NCI-H1417 (cell line): ENCODE results near the gene SIGLEC6.

ENCODE experiments used
- DNase-seq, 3 experiments: peaks; one replicate each; lab custom pipeline; 2025; lab: John Stamatoyannopoulos, UW

The SIGLEC6 gene

GRCh38 chr19:51531349-51532315, at the start of gene SIGLEC6:
Gene SIGLEC6 (minus strand): TSS chr19:51531670. CDS start chr19:51531648, 22 bp downstream.
- DNase-seq = no peak

GRCh38 chr19:51576850-51577249, 45.4 kb upstream of the SIGLEC6 start:
- no peak for DNase-seq

- no peak for DNase-seq
Observed at GRCh38 chr19:51573331-51573730, 41.9 kb upstream of the SIGLEC6 start.

GRCh38 chr19:51572908-51573307, 41.4 kb upstream of the SIGLEC6 start:
- DNase-seq = no peak

- no peak for DNase-seq
Observed at GRCh38 chr19:51572410-51572809, 40.9 kb upstream of the SIGLEC6 start.

GRCh38 chr19:51571599-51571998, 40.1 kb upstream of the SIGLEC6 start:
- peak in 1 of 3 experiments; percentile 40 for DNase-seq

- DNase-seq = peak; percentile 93 to 98 (median 95)
Observed at GRCh38 chr19:51570962-51571575, 39.6 kb upstream of the SIGLEC6 start, which contains the start of gene ZNF175. Gene ZNF175 (plus strand): TSS chr19:51571283. CDS start chr19:51573330, 2,047 bp downstream.

- no peak for DNase-seq
Observed at GRCh38 chr19:51568456-51568855, 37.0 kb upstream of the SIGLEC6 start.

GRCh38 chr19:51567583-51567982, 36.1 kb upstream of the SIGLEC6 start:
- DNase-seq = no peak

GRCh38 chr19:51566489-51567100, 35.1 kb upstream of the SIGLEC6 start:
- no peak for DNase-seq

GRCh38 chr19:51565583-51565982, 34.1 kb upstream of the SIGLEC6 start:
- DNase-seq = no peak

GRCh38 chr19:51564791-51565190, 33.3 kb upstream of the SIGLEC6 start:
- DNase-seq = no peak

GRCh38 chr19:51560339-51560738, 28.9 kb upstream of the SIGLEC6 start:
- DNase-seq = no peak

GRCh38 chr19:51559240-51559639, 27.8 kb upstream of the SIGLEC6 start:
- DNase-seq = no peak

- DNase-seq = no peak
Observed at GRCh38 chr19:51552996-51553725, 21.7 kb upstream of the SIGLEC6 start.

GRCh38 chr19:51552608-51552995, 21.1 kb upstream of the SIGLEC6 start:
- DNase-seq = no peak

GRCh38 chr19:51551673-51552432, 20.4 kb upstream of the SIGLEC6 start:
- no peak for DNase-seq

- no peak for DNase-seq
Observed at GRCh38 chr19:51550848-51551672, 19.6 kb upstream of the SIGLEC6 start.

GRCh38 chr19:51549533-51550324, 18.3 kb upstream of the SIGLEC6 start:
- DNase-seq = no peak
